Measurements from ENCODE around the gene CASP9.

DNA sequence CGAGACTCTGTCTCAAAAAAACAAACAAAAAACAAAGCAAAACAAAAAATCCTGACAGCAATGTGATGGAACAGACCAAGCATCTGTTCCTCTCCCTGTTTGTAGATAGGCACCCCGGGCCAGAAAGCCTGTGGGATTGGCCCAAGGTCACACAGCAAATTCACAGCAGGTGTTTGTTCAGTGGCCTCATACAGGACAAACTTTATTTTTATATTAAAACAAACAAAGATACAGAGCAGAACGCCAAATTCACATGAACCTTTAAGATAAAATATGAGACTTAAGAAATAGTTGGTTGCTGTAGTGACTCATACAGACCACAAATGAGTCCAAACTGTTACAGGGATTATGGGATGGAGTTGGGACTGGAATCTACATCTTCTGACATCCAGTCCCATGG is 69.8 kb downstream of the CASP9 start:
- TF ChIP-seq POLR2A (IDR thresholded peaks at IDR 0.05) (no peak), POLR2AphosphoS5 (IDR thresholded peaks at IDR 0.05; ENCODE audit: insufficient read depth in 1 of 2, low read depth in 1 of 2) (no peak)
- TF ChIP-seq, protein P1, sequence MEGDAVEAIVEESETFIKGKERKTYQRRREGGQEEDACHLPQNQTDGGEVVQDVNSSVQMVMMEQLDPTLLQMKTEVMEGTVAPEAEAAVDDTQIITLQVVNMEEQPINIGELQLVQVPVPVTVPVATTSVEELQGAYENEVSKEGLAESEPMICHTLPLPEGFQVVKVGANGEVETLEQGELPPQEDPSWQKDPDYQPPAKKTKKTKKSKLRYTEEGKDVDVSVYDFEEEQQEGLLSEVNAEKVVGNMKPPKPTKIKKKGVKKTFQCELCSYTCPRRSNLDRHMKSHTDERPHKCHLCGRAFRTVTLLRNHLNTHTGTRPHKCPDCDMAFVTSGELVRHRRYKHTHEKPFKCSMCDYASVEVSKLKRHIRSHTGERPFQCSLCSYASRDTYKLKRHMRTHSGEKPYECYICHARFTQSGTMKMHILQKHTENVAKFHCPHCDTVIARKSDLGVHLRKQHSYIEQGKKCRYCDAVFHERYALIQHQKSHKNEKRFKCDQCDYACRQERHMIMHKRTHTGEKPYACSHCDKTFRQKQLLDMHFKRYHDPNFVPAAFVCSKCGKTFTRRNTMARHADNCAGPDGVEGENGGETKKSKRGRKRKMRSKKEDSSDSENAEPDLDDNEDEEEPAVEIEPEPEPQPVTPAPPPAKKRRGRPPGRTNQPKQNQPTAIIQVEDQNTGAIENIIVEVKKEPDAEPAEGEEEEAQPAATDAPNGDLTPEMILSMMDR (IDR thresholded peaks at IDR 0.05): no peak

All from vagina (tissue), 2 donors.